ENCODE data around the gene FABP6.

DNA sequence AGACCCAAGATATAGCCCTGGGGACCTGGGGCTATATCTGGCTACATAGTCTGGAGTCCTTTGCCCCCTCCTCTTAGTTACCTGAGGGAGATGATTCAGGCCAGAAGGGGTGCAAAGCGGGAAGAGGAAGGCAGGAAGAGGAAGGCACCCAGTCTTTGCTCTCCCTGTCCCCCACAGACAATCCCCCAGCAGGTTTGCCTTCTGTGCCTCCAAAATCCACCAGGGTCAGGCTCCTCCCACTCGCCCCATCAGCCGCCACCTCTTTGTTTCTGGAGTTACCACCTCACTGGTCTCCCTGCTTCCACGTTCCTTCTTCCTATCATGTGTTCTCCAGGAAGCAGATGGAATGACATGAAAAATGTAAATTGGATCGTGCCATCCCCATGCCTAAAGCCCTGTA lies 31.2 kb upstream of the FABP6 start:
- TF ChIP-seq EZH2phosphoT487 (IDR thresholded peaks at IDR 0.05; ENCODE audit: borderline replicate concordance, low read length), result no peak
- TF ChIP-seq, protein P1, sequence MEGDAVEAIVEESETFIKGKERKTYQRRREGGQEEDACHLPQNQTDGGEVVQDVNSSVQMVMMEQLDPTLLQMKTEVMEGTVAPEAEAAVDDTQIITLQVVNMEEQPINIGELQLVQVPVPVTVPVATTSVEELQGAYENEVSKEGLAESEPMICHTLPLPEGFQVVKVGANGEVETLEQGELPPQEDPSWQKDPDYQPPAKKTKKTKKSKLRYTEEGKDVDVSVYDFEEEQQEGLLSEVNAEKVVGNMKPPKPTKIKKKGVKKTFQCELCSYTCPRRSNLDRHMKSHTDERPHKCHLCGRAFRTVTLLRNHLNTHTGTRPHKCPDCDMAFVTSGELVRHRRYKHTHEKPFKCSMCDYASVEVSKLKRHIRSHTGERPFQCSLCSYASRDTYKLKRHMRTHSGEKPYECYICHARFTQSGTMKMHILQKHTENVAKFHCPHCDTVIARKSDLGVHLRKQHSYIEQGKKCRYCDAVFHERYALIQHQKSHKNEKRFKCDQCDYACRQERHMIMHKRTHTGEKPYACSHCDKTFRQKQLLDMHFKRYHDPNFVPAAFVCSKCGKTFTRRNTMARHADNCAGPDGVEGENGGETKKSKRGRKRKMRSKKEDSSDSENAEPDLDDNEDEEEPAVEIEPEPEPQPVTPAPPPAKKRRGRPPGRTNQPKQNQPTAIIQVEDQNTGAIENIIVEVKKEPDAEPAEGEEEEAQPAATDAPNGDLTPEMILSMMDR (conservative IDR thresholded peaks at IDR 0.05; ENCODE audit: low read depth, low read length), result no peak
- TF ChIP-seq EZH2 (IDR thresholded peaks at IDR 0.05; ENCODE audit: low read length, unreplicated experiment), result no peak

Data from PC-3 (cell line).